H1 (cell line): ENCODE measurements around the gene C17orf100. TPM values are rescaled to one million over a fixed set of nuclear protein-coding genes. Genes with fewer than 3 reads are reported as not detected.

Source experiments
- EGR1 ChIP-seq: IDR thresholded peaks from 2 replicates; pipeline ENCODE4 v1.6.1; 2011; ENCODE audit warnings: low read depth, low read length, borderline replicate concordance
- GTF2F1 ChIP-seq: IDR thresholded peaks from 2 replicates; pipeline ENCODE4 v1.6.1; 2012; ENCODE audit warnings: low read depth, low read length, improper control_type of control experiment, borderline replicate concordance
- KDM4A ChIP-seq: IDR thresholded peaks from one replicate; pipeline ENCODE4 v1.7.1; 2012; ENCODE audit warnings: low read depth, mild to moderate bottlenecking, moderate library complexity, low read length, inconsistent platforms; ENCODE audit not compliant: severe bottlenecking
- POLR2AphosphoS5 ChIP-seq: IDR thresholded peaks from 2 replicates; pipeline ENCODE4 v1.6.1; 2011; ENCODE audit warnings: low read depth, low read length
- SRF ChIP-seq: IDR thresholded peaks from 2 replicates; pipeline ENCODE4 v1.6.1; 2011; ENCODE audit warnings: mild to moderate bottlenecking, low read depth, low read length, moderate library complexity
- TAF1 ChIP-seq: IDR thresholded peaks from 2 replicates; pipeline ENCODE4 v1.6.1; 2011; ENCODE audit warnings: mild to moderate bottlenecking, low read depth, low read length
- polyA plus RNA-seq, 7 experiments: library from polyadenylated mRNA; depleted of rRNA in 3 of 7; stranded (reverse) in 5 of 7; unstranded in 2 of 7; fragments of >200 nt in 5 of 7; fragments of 200-250 nt in 2 of 7; gene quantifications; 1 replicate in 5 of 7; 2 replicates in 1 of 7; 4 replicates in 1 of 7; pipeline versions ENCODE4 v1.2.1 to v1.2.3, GENCODE V29; 2011 to 2013; ENCODE audit warnings: missing spikeins in 2 of 7, mixed read lengths in 2 of 7
- total RNA-seq: library from RNA; stranded (reverse); fragmentation: NEBNext Ultra II Directional; extraction: Animal tissue kit (Norgen Biotek cat#: 25700); gene quantifications from 2 replicates; pipeline ENCODE4 v1.2.1, GENCODE V29; 2021
- TF ChIP-seq, protein P1 (sequence below): fragments of 300-600 bp; sonication (generic); IDR thresholded peaks from 2 replicates; pipeline ENCODE4 v1.7.1; 2012; ENCODE audit warnings: low read length, moderate library complexity, mild to moderate bottlenecking, inconsistent platforms; ENCODE audit not compliant: insufficient replicate concordance

The C17orf100 gene
- total and polyA plus RNA-seq, 2 of the 8 experiments (the other 6 are each of a cell fraction or from before 2014, with no cell fraction given) = 2.1 to 2.8 TPM

- TF ChIP-seq, protein P1, sequence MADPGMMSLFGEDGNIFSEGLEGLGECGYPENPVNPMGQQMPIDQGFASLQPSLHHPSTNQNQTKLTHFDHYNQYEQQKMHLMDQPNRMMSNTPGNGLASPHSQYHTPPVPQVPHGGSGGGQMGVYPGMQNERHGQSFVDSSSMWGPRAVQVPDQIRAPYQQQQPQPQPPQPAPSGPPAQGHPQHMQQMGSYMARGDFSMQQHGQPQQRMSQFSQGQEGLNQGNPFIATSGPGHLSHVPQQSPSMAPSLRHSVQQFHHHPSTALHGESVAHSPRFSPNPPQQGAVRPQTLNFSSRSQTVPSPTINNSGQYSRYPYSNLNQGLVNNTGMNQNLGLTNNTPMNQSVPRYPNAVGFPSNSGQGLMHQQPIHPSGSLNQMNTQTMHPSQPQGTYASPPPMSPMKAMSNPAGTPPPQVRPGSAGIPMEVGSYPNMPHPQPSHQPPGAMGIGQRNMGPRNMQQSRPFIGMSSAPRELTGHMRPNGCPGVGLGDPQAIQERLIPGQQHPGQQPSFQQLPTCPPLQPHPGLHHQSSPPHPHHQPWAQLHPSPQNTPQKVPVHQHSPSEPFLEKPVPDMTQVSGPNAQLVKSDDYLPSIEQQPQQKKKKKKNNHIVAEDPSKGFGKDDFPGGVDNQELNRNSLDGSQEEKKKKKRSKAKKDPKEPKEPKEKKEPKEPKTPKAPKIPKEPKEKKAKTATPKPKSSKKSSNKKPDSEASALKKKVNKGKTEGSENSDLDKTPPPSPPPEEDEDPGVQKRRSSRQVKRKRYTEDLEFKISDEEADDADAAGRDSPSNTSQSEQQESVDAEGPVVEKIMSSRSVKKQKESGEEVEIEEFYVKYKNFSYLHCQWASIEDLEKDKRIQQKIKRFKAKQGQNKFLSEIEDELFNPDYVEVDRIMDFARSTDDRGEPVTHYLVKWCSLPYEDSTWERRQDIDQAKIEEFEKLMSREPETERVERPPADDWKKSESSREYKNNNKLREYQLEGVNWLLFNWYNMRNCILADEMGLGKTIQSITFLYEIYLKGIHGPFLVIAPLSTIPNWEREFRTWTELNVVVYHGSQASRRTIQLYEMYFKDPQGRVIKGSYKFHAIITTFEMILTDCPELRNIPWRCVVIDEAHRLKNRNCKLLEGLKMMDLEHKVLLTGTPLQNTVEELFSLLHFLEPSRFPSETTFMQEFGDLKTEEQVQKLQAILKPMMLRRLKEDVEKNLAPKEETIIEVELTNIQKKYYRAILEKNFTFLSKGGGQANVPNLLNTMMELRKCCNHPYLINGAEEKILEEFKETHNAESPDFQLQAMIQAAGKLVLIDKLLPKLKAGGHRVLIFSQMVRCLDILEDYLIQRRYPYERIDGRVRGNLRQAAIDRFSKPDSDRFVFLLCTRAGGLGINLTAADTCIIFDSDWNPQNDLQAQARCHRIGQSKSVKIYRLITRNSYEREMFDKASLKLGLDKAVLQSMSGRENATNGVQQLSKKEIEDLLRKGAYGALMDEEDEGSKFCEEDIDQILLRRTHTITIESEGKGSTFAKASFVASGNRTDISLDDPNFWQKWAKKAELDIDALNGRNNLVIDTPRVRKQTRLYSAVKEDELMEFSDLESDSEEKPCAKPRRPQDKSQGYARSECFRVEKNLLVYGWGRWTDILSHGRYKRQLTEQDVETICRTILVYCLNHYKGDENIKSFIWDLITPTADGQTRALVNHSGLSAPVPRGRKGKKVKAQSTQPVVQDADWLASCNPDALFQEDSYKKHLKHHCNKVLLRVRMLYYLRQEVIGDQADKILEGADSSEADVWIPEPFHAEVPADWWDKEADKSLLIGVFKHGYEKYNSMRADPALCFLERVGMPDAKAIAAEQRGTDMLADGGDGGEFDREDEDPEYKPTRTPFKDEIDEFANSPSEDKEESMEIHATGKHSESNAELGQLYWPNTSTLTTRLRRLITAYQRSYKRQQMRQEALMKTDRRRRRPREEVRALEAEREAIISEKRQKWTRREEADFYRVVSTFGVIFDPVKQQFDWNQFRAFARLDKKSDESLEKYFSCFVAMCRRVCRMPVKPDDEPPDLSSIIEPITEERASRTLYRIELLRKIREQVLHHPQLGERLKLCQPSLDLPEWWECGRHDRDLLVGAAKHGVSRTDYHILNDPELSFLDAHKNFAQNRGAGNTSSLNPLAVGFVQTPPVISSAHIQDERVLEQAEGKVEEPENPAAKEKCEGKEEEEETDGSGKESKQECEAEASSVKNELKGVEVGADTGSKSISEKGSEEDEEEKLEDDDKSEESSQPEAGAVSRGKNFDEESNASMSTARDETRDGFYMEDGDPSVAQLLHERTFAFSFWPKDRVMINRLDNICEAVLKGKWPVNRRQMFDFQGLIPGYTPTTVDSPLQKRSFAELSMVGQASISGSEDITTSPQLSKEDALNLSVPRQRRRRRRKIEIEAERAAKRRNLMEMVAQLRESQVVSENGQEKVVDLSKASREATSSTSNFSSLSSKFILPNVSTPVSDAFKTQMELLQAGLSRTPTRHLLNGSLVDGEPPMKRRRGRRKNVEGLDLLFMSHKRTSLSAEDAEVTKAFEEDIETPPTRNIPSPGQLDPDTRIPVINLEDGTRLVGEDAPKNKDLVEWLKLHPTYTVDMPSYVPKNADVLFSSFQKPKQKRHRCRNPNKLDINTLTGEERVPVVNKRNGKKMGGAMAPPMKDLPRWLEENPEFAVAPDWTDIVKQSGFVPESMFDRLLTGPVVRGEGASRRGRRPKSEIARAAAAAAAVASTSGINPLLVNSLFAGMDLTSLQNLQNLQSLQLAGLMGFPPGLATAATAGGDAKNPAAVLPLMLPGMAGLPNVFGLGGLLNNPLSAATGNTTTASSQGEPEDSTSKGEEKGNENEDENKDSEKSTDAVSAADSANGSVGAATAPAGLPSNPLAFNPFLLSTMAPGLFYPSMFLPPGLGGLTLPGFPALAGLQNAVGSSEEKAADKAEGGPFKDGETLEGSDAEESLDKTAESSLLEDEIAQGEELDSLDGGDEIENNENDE = no peak
- TF ChIP-seq KDM4A (no peak), SRF (no peak), GTF2F1 (no peak), EGR1 (no peak), POLR2AphosphoS5 (no peak), TAF1 (no peak)
These were observed 6.2 kb downstream of the C17orf100 start (continued) for GRCh38 chr17:6657633-6658287.
